NCI-H2227 treated with DMSO at 0.1 percent for 48 hours (cell line): Measurements from ENCODE around the gene MAD1L1.

Source experiments
- DNase-seq: peaks from one replicate; lab custom pipeline; 2025; lab: John Stamatoyannopoulos, UW

The MAD1L1 gene

GRCh38 chr7:1911571-1911970 lies 321.2 kb downstream of the MAD1L1 start:
- DNase-seq = no peak

- DNase-seq = no peak
Observed at GRCh38 chr7:1910827-1911226, 321.9 kb downstream of the MAD1L1 start.

- DNase-seq = no peak
Observed at GRCh38 chr7:1910081-1910685, 322.6 kb downstream of the MAD1L1 start.

GRCh38 chr7:1909476-1909875 lies 323.3 kb downstream of the MAD1L1 start:
- no peak for DNase-seq

GRCh38 chr7:1908823-1909420 lies 323.8 kb downstream of the MAD1L1 start:
- no peak for DNase-seq

GRCh38 chr7:1907751-1908365 lies 324.9 kb downstream of the MAD1L1 start:
- DNase-seq = no peak

- no peak for DNase-seq
Observed at GRCh38 chr7:1906988-1907745, 325.6 kb downstream of the MAD1L1 start.

GRCh38 chr7:1906087-1906830 lies 326.5 kb downstream of the MAD1L1 start:
- DNase-seq = no peak

- DNase-seq = peak; percentile 28
Observed at GRCh38 chr7:1902231-1902855, 330.4 kb downstream of the MAD1L1 start.

GRCh38 chr7:1901431-1902210 lies 331.1 kb downstream of the MAD1L1 start:
- no peak for DNase-seq

- DNase-seq = no peak
Observed at GRCh38 chr7:1900847-1901246, 331.9 kb downstream of the MAD1L1 start.

GRCh38 chr7:1899951-1900762 lies 332.6 kb downstream of the MAD1L1 start:
- DNase-seq = no peak

GRCh38 chr7:1899196-1899595 lies 333.5 kb downstream of the MAD1L1 start:
- DNase-seq = no peak

GRCh38 chr7:1898628-1899185 lies 334.0 kb downstream of the MAD1L1 start:
- no peak for DNase-seq

GRCh38 chr7:1897861-1898627 lies 334.7 kb downstream of the MAD1L1 start:
- DNase-seq = no peak

- DNase-seq = no peak
Observed at GRCh38 chr7:1897076-1897860, 335.5 kb downstream of the MAD1L1 start.

GRCh38 chr7:1895664-1896515 lies 336.9 kb downstream of the MAD1L1 start:
- no peak for DNase-seq
